ENCODE results near the gene PLCG2.
"Not testable (repeated sequence)": the region's sequence is repeated elsewhere in the genome, so short reads cannot be mapped to it uniquely, and the experiment has no call there.

PLCG2 gene
- total RNA-seq: 0 to 0.20 reads per million in 2 donors

DNA sequence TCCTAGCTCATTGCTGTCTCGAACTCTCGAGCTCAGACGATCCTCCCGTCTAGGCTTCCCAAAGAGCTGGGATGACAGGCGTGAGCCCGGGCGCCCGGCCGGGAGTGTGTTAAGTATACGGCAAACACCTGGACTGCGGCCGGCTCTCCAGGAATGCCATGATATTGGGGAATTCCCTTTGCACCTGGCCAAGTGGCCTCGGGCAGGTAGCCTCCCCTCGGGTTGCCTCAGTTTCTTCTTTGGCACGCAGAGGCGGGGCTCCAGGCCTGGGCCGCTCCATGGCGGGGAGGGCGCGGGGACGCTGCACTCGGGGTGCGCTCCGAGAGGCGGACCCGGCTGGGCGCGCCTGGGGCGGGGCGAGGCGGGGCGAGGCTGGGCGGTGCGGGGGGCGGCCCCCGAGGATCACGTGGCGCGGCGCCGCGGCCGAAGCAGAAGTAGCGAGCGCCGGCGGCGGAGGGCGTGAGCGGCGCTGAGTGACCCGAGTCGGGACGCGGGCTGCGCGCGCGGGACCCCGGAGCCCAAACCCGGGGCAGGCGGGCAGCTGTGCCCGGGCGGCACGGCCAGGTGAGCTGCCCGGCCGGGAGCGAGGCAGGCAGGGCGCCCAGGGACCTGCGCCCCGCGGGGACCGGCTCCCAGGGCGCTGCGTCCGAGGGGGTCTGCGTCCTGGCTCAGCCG, at the start of gene PLCG2:
Gene PLCG2, plus strand, starts transcription at position 431 of the 675 bp plus-strand sequence. CDS start 6,699 bp downstream, outside the sequence.
- DNase-seq: peak; percentile 25 to 78 (median 45)

DNA sequence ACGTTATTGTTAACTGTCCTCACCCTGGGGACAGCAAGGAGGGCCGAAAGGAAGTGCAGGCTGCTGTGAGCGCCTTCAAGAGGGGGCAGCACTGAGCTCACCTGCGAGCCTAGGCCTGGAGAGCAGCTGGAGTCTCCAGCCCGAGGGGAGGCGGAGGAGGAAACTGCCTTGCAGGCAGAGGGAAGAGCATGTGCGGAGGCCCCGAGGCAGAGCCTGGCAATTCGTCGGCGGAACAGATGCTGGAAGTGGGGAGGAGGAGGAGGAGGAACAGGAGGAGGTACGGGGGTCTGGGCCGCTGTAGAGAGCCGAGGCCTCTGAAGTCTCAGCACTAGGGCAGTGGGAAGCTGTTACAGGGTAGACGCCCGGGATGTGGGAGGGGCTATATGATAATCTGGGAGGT, 49.6 kb upstream of the PLCG2 start:
- DNase-seq: no peak

DNA sequence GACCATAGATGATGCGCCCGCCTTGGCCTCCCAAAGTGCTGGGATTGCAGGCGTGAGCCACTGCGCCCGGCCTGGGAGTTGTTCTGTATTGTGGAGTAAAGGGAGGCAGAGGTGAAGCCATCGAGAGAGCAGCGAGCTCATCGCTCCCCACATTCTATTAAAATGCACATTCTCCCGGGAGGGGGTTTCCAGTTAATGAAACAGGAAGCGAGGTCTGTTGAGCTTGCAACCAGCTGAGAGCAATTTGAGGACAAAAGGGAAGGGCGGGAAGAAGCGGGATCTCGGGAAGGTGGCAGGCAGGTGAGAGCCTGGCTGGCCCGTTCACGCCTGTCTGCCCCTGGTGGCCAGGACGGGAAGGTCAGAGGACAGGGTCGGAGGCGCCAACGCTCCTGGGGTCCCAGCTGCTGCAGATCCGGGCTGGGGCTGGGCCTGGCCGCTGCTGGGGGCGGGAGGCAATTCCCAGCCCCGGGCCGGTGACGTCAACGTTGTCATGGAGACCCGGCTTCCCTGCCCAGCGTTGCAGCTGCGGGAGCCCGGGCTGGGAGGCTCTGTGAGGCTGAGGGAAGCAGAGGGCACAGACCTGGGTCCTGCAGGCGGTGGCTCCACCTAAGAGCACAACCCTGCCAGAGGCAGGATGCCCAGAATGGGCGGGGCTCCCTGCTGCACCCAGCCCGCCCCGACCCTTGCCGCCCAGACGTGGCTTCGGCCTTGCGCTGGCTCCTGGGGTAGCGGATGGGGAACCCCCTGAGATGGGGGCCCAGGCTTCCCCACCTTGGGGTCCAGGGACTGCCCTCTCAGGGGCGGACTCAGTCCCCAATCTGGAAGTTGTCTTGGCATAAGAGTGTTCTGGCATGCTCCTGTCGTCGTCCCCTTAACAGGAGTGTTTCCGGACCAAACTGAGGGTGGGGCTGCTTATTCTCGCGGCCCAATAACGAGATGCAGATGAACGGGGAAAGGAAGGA, 48.7 kb upstream of the PLCG2 start:
- DNase-seq: peak; percentile 29 to 72 (median 33)

DNA sequence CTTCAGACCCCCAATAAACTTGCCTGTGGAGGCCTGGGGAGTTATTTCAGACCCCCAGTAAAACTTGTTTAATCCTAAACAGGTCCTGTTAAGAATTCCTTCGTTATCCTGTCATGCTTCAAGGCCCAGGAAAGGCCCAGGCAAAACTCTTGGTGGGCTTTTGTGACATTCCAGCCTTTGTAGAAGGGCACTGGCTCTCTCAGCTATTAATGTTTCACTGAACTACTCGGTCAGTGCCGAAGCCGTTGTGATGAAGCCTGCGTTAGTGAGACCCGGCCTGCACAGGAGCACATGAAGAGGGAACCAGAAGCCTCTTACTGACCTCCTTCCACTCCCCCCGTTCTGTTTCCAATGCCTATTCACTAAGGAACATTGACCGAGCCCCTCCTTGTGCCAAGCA, 47.4 kb upstream of the PLCG2 start:
- no peak for DNase-seq

DNA sequence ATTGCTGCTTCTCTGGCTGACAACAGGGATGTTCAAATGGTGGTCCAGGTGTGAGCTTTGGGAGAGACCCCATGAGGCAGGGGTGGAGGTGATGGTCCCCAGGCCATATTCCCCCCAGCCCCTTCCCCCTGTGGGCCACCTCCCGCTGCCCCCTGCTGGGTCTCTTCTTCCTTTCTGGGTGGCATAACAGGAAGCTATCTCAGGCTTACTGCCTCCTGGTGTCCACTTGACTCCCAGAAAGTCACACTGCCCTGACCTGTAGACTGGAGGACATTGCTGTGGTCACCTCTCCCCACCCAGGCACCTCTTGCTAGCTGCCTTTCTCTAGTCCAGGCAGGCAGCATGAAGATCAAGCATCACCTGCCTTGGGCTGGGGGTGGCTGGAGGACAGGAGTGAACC, 46.4 kb upstream of the PLCG2 start:
- no peak for DNase-seq

- DNase-seq: no peak
Measured at GRCh38 chr16:81733295-81733694, 45.8 kb upstream of the PLCG2 start.

GRCh38 chr16:81734632-81735434, 44.3 kb upstream of the PLCG2 start:
- no peak for DNase-seq

GRCh38 chr16:81737885-81738536, 41.1 kb upstream of the PLCG2 start:
- peak; percentile 46 to 83 (median 75) for DNase-seq

- DNase-seq: no peak
Measured at GRCh38 chr16:81738783-81739496, 40.2 kb upstream of the PLCG2 start.

DNA sequence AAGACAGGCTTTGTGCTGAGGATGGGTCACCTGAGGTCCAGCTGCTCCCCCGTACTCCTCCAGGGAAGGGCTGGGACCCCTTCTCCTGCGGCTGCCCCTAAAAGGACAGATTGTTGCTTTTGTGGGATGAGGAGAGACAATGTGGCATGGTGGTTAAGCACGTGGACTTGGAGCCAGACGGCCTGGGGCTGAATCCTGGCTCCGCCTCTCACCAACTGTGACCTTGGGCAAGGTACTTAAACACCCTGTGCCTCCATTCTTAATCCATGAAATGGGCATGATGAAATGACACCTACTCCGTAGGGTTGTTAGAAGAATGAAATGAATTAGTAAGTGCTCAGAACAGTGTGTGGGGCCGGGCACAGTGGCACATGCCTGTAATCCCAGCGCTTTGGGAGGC, 39.6 kb upstream of the PLCG2 start:
- DNase-seq: no peak

- no peak for DNase-seq
Measured at GRCh38 chr16:81740169-81740568, 38.9 kb upstream of the PLCG2 start.

- not testable (repeated sequence) for DNase-seq
Measured at GRCh38 chr16:81741430-81741770, 37.7 kb upstream of the PLCG2 start.

DNA sequence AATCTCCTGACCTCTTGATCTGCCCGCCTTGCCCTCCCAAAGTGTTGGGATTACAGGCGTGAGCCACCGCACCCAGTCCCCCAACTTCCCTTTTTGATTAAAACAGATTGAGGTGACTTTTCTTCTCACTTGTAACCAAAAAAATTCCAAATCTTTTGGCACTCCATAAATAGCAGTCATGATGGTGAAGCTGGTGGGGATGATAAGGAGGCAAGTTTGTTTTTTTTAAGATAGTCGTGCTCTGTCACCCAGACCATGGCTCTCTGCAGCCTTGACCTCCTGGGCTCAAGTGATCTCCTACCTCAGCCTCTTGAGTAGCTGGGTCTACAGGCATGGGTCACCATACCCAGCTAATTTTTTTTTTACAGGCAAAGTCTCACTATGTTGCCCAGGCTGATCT, 34.7 kb upstream of the PLCG2 start:
- DNase-seq: no peak

DNA sequence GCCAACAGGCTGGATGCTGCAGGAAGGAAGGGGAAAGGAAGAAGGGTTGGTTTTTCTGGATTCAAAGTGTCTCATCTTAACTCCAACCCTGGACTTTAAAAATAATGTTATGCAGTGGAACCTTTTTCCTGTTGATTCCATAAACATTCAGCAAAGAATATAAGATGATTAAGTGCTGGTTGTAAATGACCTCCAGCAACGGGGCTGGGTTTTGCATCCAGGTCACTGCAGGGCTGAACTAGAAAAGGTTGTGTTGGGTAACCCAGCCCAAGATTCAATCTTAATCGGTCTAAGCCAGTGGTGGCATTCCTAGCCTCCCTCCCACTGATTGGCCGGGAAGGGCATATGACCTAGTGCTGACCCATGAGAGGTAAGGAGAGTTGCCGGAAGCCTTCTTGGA, 34.2 kb upstream of the PLCG2 start:
- DNase-seq: no peak

DNA sequence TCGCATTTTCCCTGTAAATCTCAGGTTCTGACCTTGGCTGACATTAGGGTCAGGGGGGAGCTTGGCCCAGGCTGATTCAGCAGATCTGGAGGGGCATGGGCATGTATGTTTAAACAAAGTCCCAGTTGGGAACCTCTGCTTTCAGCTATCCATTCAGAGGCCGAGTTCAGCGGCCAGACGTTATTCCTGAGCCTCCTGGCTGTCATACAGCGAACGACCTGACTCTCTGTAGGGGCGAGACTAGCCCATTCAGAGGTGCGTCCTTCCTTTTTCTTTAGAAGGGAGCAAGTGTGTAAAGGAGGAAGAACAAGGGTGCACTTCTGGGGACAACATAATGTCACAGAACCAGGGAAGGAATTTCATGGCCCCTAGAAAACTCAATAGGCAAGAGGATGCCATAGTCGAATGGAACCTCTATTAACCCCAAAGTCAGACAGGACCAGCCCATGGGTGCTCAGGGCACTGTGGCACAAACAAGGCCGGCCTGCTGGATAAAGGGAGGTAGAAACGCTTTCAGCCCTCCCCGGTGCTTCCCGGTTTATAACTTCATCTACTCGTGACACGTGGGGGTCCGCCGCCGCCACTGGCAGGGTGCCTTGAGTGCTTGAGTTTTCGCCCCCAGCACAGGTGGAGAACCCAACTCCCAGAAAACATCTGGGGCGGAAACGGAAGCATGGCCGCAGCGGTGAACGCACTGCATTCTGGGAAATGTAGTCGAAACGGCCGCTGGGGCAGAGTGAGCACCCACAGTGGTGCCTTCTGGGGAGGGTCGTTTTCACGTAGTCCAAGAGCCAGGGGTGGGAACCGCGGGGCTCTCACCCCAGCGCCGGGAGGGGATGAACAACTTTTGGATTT, 33.2 kb upstream of the PLCG2 start:
- peak; percentile 37 to 82 (median 61) for DNase-seq

- no peak for DNase-seq
Measured at GRCh38 chr16:81746566-81746965, 32.5 kb upstream of the PLCG2 start.

DNA sequence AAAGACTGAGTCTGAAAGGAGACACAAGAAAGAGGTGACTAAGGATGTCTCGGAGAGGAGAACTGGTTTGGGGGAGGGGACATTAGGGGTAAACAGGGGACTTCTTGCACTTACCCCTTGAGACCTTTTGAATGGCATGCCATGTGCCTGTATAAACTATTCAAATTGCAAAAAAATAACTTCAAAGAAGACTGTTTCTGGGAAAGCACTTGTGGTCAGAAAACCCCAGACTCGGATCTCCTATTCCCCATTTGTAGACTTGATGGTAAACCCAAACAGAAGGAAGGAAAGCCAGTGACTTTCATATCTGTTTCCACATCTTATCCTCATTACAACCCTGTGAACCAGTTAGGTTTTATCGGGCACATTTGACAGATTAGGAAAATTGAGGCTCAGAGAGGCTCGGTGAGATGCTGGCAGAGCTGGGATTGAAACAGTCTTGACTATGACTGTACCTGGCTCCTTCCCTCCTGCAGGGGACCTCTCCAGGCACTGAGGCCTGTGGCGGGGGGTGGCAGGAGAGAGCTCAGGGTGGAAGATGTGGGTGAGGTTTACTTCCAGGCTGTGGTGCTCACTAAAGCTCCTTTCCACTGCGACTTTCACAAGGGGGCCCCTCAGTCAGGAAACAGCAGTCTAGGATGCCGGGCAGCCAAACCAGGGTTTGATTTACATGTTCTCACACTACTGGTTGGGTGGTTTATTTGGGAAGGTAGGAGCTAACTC, 30.5 kb upstream of the PLCG2 start:
- no peak for DNase-seq

- DNase-seq: no peak
Measured at GRCh38 chr16:81752225-81752875, 26.7 kb upstream of the PLCG2 start.

GRCh38 chr16:81752876-81753227, 26.2 kb upstream of the PLCG2 start:
- no peak for DNase-seq

DNA sequence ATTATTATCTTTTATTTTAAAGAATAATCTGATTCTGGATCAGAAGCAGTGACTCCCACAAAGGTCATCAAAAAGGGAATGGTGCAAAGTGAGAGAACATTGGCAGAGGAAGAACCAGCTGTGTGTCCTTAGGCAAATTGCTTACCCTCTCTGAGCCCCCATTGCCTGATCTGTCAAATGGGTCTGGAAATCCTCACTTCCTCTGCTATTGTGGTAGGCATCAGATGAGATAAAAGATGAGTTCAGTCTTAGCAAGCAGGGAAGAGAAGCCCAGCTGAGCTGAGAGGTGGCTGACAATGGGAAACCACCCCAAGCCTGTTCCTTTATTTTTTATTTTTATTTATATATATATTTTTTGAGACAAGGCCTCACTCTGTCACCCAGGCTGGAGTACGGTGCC, 24.2 kb upstream of the PLCG2 start:
- no peak for DNase-seq

Data from T-helper 2 cell (primary cell).